HT-29 (cell line): Measurements from ENCODE around the gene VTCN1. TPM values are rescaled to one million over a fixed set of nuclear protein-coding genes. Genes with fewer than 3 reads are reported as not detected.
"Not testable (repeated sequence)": the region's sequence is repeated elsewhere in the genome, so short reads cannot be mapped to it uniquely, and the experiment has no call there.

Experiments used
- DNase-seq: peaks from one replicate; pipeline ENCODE4 v3.0.0-alpha.2; 2015; ENCODE audit warnings: low spot score
- total RNA-seq: library from RNA; depleted of rRNA; stranded (reverse); fragments of >200 nt; shearing (Covaris generic); gene quantifications from 2 replicates; pipeline ENCODE4 v1.2.3, GENCODE V29; 2014

Gene VTCN1
- total RNA-seq, 1 experiment from 2014 or later: not detected

DNA sequence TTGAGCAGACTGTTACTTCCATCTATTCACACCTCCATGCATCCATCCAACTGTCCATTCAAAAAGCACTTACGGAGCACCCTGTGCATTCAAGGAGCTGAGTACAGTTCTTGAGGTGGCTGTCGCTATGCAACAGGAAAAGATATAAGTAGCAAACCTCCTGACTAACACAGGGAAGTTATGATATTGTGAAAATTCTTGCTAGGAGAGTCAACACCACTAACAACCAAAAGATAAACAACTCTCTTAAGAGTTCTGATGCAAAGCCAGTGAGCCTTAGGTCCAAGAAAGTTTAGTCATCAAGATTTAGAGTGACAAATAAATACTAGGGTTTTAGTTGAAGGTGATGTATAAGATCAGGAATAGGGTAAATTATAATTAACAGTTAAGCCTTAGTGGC lies 44.7 kb downstream of the VTCN1 start:
- DNase-seq: no peak

GRCh38 chr1:117164209-117164608 lies 46.5 kb downstream of the VTCN1 start:
- no peak for DNase-seq

DNA sequence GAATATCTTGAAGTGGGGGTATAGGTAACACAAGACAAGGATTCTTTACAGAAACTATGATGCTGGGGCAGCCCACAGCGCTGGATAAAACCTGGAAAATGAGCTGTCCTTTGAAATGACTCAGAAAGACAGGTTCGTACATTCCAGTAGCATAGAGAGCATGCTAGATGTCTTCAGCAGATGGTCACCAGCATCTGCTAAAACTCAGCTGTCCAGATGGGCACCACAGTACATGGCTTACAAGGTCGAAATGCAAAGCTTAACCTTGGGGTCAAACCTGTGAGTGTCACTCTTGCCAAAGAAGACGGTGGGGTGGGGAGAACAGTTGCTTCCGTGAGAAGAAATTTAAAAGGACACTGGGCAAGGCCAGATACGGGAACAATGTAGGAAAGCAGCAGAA lies 47.9 kb downstream of the VTCN1 start:
- no peak for DNase-seq

DNA sequence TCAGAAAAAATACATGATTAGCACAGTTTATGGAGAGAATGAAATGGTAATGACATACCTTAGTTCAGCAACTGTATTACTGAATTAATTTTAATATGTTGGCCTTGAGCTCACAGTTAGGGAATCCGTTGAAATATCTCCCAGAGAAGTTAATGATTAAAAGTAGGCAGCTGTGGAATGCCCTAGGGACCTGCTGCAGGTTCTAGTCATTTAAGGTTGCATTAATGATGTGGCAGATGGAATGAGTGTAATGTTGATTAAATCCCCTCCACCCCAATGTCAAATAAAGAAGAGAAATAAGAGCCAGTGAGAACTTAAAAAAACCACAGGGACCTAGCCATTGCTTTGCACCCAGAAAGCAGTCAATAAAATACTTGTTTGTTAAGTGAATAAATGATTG lies 48.8 kb downstream of the VTCN1 start:
- DNase-seq: peak; percentile 50

GRCh38 chr1:117151305-117151704 lies 59.4 kb downstream of the VTCN1 start:
- DNase-seq: not testable (repeated sequence)

DNA sequence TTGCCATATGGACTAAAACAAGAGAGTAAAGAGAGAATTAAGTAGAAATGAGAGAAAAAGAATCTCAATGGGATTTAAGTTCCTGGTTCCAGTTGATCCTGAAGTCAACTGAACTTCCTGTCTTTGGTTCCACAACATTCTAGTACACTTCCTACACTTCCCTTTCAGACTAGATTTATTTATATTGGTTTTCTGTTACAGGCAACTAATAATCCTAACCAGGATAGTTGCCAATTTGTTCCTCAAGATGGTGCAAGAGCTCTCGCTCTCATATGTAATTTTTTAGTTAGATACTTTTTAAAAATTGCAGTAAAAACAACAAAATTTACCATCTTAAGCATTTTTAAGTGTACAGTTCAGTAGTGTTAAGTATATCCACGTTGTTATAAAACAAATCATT lies 60.4 kb downstream of the VTCN1 start:
- DNase-seq: no peak

- DNase-seq: no peak
Observed at GRCh38 chr1:117147856-117148588, 62.7 kb downstream of the VTCN1 start.

DNA sequence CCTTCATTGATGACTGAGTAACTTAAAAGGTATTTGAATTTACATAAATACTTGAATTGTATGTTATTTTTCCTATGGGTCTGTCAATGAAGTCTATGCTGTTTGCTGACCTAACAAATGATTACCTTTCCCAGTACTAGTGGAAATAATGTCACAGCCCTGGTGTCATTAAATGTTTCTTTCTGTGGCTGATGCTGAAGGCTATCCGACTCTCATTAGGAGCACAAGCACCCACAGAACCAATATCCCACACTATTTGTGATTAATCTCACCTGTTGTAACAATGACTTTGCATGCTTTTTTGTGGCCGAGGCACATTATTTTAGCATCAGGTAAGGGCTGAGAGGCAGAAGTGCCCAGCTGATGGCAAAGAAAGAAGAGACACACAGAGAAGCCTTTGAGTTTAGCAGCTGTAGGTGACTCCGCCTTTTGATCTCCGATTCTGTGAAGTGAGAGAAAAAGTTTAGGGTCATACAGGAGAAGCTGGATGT lies 63.3 kb downstream of the VTCN1 start:
- no peak for DNase-seq

DNA sequence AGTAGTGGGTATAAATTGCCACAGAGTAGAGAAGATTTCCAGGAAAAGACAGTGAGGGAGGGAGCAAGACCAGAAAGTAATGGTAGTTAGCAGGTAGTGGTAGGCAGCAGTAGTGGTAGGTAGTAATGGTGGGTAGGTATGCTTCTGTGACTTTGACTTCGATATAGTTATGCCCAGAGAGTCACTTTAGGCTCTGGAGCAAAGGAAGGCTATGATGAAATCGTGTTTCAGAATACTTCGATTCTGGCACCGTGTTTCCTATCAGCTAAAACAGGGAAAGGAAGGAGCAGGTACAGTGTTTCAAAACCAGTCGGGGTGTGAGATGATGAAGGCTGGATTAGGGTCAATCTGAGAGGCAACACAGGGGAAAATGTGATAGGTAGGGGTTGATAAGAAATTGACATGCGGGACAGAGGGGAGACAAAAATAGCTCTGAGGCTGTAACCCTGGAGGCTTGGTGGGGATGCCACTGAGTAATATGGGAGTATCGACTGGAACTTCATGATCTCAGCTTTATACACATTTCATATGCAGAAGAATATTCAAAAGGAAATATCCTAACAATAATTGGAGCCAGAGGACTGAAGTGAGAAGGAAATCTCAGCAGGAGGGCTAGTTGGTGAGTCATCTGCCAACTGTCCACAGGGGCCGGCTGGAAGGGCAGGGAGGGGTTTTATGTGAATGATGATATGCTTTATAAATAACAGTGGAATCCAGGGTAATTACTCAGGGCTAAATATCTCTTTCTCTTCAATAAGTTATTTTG lies 64.0 kb downstream of the VTCN1 start:
- peak; percentile 28 for DNase-seq

GRCh38 chr1:117146072-117146471 lies 64.7 kb downstream of the VTCN1 start:
- no peak for DNase-seq

- no peak for DNase-seq
Observed at GRCh38 chr1:117143871-117144270, 66.9 kb downstream of the VTCN1 start.

DNA sequence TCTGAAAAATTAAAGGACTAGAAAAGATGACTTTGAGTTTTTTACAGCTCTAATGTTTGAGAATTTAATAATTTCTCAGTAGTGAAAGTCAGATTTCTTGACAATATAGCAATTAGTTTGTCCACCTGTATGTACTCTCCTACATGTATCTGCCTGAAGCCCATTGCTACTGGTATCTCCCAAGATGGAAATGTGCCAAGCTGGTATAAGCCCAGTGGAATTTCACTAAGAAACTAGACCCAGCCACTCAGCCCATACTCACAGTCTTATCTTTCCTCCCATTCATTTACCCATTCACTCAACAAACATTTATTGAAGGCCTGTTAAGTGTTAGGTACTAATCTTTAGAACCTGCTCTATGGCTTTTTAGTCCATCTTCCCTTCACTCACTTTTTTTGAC lies 67.6 kb downstream of the VTCN1 start:
- DNase-seq: no peak

GRCh38 chr1:117142200-117142599 lies 68.5 kb downstream of the VTCN1 start:
- no peak for DNase-seq

DNA sequence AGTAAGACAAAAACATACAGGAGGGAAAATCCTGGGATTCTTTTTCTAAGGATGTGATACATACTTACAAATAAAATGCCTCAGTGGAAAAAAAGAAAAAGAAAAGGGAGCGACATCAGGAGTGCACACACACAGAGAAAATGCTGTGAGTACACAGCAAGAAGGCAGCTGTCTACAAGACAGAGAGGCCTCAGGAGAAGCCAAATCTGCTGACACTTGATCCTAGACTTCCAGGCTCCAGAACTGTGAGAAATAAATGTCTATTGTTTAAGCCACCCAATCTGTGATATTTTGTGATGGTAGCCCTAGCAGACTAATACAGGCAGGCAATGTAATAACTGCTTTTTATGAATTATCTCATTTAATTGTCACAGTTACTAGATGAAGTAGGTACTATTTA lies 72.2 kb downstream of the VTCN1 start:
- DNase-seq: no peak

DNA sequence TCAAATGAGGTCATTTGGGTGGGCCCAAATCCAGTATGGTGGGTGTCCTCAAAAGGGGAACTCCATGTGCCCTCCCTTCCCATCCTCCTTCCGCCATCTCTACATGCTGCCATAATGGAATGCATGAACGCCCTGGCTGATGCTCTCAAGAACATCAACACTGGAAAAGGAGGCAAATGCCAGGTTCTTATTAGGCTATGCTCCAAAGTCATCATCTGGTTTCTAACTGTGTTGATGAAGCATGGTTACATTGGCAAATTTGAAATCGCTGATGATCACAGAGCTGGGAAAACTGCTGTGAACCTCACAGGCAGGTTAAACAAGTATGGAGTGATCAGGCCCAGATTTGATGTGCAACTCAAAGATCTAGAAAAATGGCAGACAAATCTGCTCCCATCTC lies 72.6 kb downstream of the VTCN1 start:
- no peak for DNase-seq

DNA sequence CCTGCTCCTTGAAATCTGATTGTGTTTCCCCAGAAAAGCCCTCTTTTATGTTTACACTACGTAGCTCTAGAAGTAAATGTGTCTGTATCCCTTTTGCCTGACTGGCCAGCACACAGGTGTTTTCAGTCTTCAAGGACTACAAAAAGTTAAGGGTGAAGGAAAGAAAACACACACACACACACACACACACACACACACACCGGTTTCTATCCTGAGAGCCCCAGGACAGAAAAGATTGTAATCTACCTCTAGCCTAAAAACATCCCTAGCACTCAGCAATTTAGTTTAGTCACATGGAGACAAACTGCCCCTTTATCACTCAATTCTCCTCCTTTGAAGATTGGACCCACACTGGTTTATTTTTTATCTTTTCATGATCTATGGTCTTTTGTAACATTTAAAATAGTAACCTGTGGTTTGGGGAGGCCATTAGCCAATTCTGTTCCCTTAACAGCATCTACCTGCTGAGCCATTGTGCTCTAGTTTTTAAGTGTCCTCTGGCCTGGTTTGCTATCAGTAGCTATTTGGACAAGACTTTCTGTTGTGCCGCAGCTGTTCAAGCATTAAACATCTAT lies 73.4 kb downstream of the VTCN1 start:
- DNase-seq: no peak

DNA sequence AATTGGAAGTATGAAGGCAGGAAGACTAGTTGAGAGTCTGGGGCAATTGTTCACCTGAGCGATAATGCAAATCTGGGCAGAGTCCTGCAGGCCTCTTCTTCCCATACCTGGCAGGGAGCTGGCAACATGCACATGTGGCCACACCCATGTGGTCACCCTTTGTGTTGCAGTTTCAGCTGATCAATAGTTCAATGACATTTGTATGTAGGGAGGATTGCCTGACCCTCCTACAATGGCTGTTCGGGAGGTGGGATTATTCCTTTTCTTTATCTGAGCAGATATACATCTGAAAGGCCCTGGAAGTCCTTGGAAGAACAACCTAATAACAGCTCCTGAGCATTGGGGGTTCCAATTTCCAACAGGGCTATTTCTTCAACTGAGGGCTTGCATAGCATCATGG lies 74.0 kb downstream of the VTCN1 start:
- no peak for DNase-seq

DNA sequence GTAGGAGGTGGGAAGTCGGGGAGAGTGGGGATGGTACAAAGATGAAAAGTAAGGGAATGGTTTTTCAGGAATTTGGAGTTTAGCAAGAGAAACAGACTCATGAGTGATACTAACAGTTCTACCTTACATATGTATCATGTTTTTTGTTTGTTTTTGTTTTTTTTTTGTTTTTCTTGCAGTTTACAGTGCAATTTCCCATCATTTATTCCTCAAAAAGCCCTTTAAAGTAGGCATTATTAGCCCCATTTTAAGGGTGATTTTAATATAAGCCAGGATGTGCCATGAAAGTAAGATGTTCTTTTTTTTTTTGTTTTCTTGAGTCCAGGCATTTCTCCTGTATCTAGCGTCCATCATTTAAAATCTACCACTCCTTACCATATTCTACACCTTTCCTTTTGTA lies 75.4 kb downstream of the VTCN1 start:
- DNase-seq: no peak

DNA sequence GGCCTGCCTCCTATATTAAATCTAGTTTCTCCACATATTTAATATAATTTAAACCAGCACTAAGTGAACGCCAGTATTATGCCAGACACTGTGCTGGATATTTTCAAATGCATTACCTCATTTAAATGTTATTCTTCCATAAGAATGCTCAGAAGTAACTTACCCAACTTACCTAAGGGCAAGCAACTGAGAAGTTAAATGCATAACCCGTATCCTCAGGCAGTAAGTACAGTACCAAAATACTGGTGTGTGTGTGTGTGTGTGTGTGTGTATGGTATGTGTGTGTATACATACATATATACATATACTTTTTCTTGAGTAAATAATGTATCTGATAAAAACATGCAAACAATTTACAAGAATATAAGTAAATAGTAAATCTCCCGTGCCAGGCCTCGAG lies 80.2 kb downstream of the VTCN1 start:
- no peak for DNase-seq

GRCh38 chr1:117128323-117129079 lies 82.2 kb downstream of the VTCN1 start:
- peak; percentile 30 for DNase-seq

DNA sequence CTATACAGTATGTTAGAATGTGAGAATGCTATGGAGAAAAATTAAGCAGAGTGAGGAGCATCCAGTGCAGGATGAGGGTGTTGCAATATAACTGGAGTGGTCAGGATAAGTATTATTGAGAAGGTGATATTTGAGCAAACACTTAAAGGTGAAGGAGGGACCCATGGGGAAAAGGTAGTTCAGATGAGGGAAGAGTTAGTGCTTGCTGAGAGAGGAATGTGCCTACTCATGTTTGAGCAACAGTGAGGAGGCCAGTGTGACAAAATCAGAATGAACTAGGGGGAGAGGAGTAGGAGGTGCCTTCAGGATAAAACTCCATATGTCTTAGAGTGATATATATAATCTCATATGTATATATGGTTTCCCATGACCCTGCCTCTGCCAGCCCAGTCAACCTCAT lies 82.9 kb downstream of the VTCN1 start:
- no peak for DNase-seq

DNA sequence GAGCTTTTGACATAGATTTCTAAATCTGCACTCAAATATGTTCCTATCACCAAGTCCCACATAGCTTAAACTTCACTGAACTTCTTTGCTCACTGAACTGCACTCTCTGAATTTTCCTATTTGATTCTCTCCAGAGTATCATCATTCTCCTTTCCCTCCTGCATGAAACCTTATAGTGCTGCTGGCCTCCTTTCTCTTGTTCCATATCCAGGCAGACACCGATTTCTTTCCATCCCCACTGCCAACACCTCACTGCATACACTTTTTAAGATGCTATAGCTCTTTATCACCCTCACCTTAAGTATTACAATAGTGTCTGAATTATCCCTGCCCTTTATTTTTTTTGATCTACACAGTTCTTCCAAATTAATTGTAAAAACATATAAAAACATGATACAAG lies 86.1 kb downstream of the VTCN1 start:
- no peak for DNase-seq
